HL-60/S4 treated with phorbol 12-myristate 13-acetate at 8.2 ng/mL for 4 days and 3 days (cell line): ENCODE data around the gene TMEM8B.

ENCODE experiments used
- in situ Hi-C: fragments of 300-500 bp; cut with MboI; formaldehyde crosslinking; loops from 2 replicates; pipeline ENCODE4 v1.15.0; 2022; ENCODE audit warnings: low sequenced_read_pairs

Gene TMEM8B

DNA sequence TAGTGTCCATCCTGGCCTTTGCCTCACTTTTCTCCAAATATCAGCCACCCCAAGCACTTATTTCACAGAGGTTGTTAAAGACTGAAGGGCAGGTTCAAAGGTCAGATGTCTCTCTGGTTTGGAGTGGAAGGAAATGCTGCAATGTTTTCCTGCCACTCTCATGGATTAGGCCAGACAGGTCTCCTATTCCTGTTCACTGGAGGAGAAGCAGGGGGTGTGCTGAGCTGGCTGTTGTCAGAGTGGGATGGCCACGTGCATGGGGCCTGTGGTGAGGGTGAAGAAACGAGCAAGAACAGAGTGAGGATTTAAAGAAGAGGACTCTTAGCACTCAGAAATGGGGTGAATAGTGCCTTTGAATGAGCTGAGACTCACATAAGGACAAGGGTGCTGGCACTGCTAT, 6.7 kb downstream of the TMEM8B start:
- in situ Hi-C loops = no loop called here

- in situ Hi-C loops = no loop called here
Observed at GRCh38 chr9:35836595-35836994, 7.6 kb downstream of the TMEM8B start.

GRCh38 chr9:35839926-35840325, 10.9 kb downstream of the TMEM8B start:
- in situ Hi-C loops = no loop called here

- in situ Hi-C loops = no loop called here
Observed at GRCh38 chr9:35840881-35841644, 12.0 kb downstream of the TMEM8B start.

- in situ Hi-C loops = no loop called here
Observed at GRCh38 chr9:35841645-35841900, 12.5 kb downstream of the TMEM8B start.

- in situ Hi-C loops = no loop called here
Observed at GRCh38 chr9:35842020-35842745, 13.2 kb downstream of the TMEM8B start.

DNA sequence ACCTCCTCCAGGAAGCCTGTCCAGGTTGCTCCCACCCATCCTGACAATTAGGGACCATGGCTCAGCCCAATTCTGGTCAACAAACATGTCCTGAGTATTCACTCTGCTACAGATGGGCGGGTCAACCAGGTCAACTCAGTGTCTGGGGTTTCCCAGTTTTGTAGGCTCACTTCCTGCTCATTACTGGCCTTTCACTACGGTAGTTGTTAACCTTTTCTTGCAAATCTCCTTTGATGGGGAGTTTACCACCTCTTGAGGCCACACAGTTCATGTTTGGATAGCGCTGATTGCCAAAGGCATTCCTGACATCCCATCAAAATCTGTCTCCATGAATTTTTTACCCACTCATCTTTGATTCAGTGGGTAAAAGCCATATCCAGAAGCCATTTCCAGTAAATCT, 13.8 kb downstream of the TMEM8B start:
- in situ Hi-C loops = no loop called here

GRCh38 chr9:35844628-35845270, 15.7 kb downstream of the TMEM8B start:
- in situ Hi-C loops = no loop called here

GRCh38 chr9:35845824-35846771, 17.1 kb downstream of the TMEM8B start:
- in situ Hi-C loops = no loop called here

- in situ Hi-C loops = no loop called here
Observed at GRCh38 chr9:35847792-35848572, 19.0 kb downstream of the TMEM8B start.

DNA sequence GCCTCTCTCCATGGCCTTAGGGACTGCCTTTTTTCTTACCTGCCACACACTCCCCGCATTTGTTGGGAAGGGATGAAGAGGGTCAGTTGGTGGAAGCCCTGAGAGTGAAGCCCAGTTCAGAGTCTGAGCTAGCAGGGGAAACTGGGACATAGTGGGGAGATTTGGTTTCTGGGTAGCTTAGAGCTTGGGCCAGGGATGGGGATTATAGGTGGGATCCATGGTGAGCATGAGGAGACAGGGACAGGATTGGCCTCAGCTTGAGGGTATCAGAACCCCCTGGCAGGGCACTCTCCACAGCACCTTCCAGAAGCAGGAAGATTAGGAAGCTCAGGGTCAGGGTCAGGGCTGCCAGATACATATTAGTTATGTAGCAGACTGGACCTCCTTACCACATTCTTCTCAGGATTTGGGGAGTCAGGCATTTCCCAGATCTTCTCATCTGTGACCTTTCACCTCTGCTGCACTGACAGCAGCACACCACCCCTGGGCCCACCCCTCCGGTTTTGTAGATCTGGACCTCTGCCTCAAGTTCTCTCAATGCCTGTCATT, 23.3 kb downstream of the TMEM8B start:
- in situ Hi-C loops = no loop called here

DNA sequence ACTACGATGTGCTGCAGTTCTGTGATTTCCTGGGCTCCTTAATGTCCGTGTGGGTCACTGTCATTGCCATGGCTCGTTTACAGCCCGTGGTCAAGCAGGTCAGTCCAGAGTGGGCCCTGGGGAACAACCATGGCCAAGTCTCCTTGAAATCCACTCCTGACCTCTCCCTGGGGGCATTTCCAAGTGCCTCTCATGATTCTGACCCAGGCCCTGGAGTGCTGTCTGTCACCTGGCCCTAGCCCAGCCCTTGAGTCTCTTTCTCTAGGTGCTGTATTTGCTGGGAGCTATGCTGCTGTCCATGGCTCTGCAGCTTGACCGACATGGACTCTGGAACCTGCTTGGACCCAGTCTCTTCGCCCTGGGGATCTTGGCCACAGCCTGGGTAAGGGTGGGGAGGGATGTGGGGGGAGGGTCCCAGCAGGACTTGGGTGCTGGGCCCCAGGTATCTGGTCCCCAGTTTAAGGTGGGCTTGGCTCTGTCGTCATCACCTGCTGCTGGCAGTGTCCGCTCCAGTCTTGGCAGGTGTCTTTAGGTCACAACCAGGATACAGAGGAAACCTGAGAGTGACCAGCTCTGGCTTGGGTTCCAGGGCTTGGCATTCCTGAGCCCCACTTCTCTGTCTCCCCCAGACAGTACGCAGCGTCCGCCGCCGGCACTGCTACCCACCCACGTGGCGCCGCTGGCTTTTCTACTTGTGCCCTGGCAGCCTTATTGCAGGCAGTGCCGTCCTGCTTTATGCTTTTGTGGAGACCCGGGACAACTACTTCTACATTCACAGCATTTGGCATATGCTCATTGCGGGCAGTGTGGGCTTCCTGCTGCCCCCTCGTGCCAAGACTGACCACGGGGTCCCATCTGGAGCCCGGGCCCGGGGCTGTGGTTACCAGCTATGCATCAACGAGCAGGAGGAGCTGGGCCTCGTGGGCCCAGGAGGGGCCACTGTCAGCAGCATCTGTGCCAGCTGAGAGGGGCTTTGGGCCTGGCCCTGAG, 24.1 kb downstream of the TMEM8B start:
- in situ Hi-C loops = no loop called here

- in situ Hi-C loops = no loop called here
Observed at GRCh38 chr9:35854091-35854762, 25.2 kb downstream of the TMEM8B start.

- in situ Hi-C loops = no loop called here
Observed at GRCh38 chr9:35856206-35856605, 27.2 kb downstream of the TMEM8B start.

- in situ Hi-C loops = no loop called here
Observed at GRCh38 chr9:35856882-35857281, 27.9 kb downstream of the TMEM8B start.

- in situ Hi-C loops = no loop called here
Observed at GRCh38 chr9:35858458-35858857, 29.4 kb downstream of the TMEM8B start.

GRCh38 chr9:35859310-35859989, 30.4 kb downstream of the TMEM8B start:
- in situ Hi-C loops = no loop called here

- in situ Hi-C loops = no loop called here
Observed at GRCh38 chr9:35859990-35860339, 30.9 kb downstream of the TMEM8B start.
